Upper lobe of left lung (tissue), 4 donors: ENCODE measurements around the gene TRPC3.

Source experiments
- CTCF ChIP-seq, 6 experiments: fragments of 450-650 bp in 4 of 6; fragments of 200-600 bp in 2 of 6; sonication (generic) in 2 of 6; IDR thresholded peaks; one replicate each; pipeline ENCODE4 v1.5.1; 2016 to 2019; ENCODE audit warnings: antibody characterized with exemption in 6 of 6
- POLR2A ChIP-seq, 4 donors: fragments of 450-650 bp; IDR thresholded peaks; one replicate each; pipeline ENCODE4 v1.5.1; 2016 to 2017; ENCODE audit warnings: antibody characterized with exemption in 4 of 4, mild to moderate bottlenecking in 2 of 4
- POLR2AphosphoS5 ChIP-seq, 2 donors: sonication (generic); formaldehyde crosslinking; IDR thresholded peaks; one replicate each; pipeline ENCODE4 v1.5.1; 2017; ENCODE audit warnings: antibody characterized with exemption in 2 of 2

GRCh38 chr4:121869841-121870822 lies 81.7 kb downstream of the TRPC3 start, which contains the start of gene BBS7:
- TF ChIP-seq POLR2AphosphoS5 (IDR thresholded peaks at IDR 0.05) (peak; percentile 65 to 87), POLR2A (IDR thresholded peaks at IDR 0.05) (peak in 3 of 4 donors; percentile 36 to 79 (median 61)), CTCF (IDR thresholded peaks at IDR 0.05) (no peak)
